Heart left ventricle (tissue), 16 donors: ENCODE results near the gene EDC4. TPM values are rescaled to one million over a fixed set of nuclear protein-coding genes. Genes with fewer than 3 reads are reported as not detected.

ENCODE experiments used
- ATAC-seq, 4 donors: fragments of 200-7000 bp; cut with Tn5 transposase; one replicate each; pipeline ENCODE4 v1.9.1; 2020 to 2022; ENCODE audit warnings: moderate library complexity in 4 of 4, mild to moderate bottlenecking in 3 of 4, moderate number of reproducible peaks in 1 of 4
- DNase-seq, 5 donors: peaks; one replicate each; pipeline ENCODE4 v3.0.0-alpha.2; 2020
- H3K27ac ChIP-seq, 12 donors: fragments of 200-600 bp; sonication (generic) in 4 of 12; one replicate each; pipeline versions ENCODE4 v1.5.0 to v1.8.0; 2016 to 2022; ENCODE audit warnings: mild to moderate bottlenecking in 2 of 12
- H3K27me3 ChIP-seq, 9 donors: fragments of 200-600 bp; sonication (generic) in 2 of 9; one replicate each; pipeline versions ENCODE4 v1.5.1 to v1.8.0; 2016 to 2022; ENCODE audit warnings: mild to moderate bottlenecking in 3 of 9
- H3K36me3 ChIP-seq, 9 donors: fragments of 200-600 bp; sonication (generic) in 2 of 9; one replicate each; pipeline versions ENCODE4 v1.5.0 to v1.8.0; 2018 to 2022; ENCODE audit warnings: mild to moderate bottlenecking in 2 of 9
- H3K4me1 ChIP-seq, 12 donors: fragments of 200-600 bp; sonication (generic) in 4 of 12; one replicate each; pipeline versions ENCODE4 v1.5.0 to v1.8.0; 2016 to 2022; ENCODE audit warnings: mild to moderate bottlenecking in 3 of 12
- H3K4me3 ChIP-seq, 12 donors: fragments of 200-600 bp; sonication (generic) in 4 of 12; one replicate each; pipeline versions ENCODE4 v1.5.0 to v1.8.0; 2017 to 2022; ENCODE audit warnings: mild to moderate bottlenecking in 9 of 12, moderate library complexity in 4 of 12
- H3K9me3 ChIP-seq, 12 donors: fragments of 200-600 bp; sonication (generic) in 4 of 12; one replicate each; pipeline versions ENCODE4 v1.5.0 to v1.8.0; 2016 to 2022; ENCODE audit warnings: mild to moderate bottlenecking in 1 of 12
- CTCF ChIP-seq, 12 donors: fragments of 200-600 bp; sonication (generic) in 4 of 12; IDR thresholded peaks; one replicate each; pipeline versions ENCODE4 v1.5.0 to v1.8.0; 2018 to 2022; ENCODE audit warnings: antibody characterized with exemption in 12 of 12, mild to moderate bottlenecking in 5 of 12
- POLR2A ChIP-seq, 2 donors: fragments of 450-650 bp; IDR thresholded peaks; one replicate each; pipeline ENCODE4 v1.6.1; 2017; ENCODE audit warnings: antibody characterized with exemption in 2 of 2, mild to moderate bottlenecking in 2 of 2, moderate library complexity in 2 of 2
- WGBS, 4 donors: extraction: QIAGEN DNeasy Blood & Tissue Kit in 2 of 4; methylation state at CpG; one replicate each; pipeline versions ENCODE4 v1.1.5 to v1.1.7; 2013 to 2018; 5-methylcytosine and 5-hydroxymethylcytosine counted together
- intact Hi-C, 10 donors: fragments of 100-400 bp; cut with DNase I; formaldehyde crosslinking; loops; one replicate each; pipeline versions ENCODE4 v1.11.1 to v1.14.2; 2022
- polyA plus RNA-seq, 2 donors: library from polyadenylated mRNA; stranded (reverse); fragments of 200-250 nt; gene quantifications; one replicate each; pipeline ENCODE4 v1.2.3, GENCODE V29; 2013
- total RNA-seq, 9 donors: library from RNA; depleted of rRNA in 2 of 9; stranded (reverse); fragments of >200 nt in 2 of 9; fragmentation: NEBNext Ultra II Directional in 3 of 9; extraction: Animal tissue kit (Norgen Biotek cat#: 25700) in 3 of 9; gene quantifications; one replicate each; pipeline versions ENCODE4 v1.1.0 to v1.2.4, GENCODE V29; 2016 to 2023
- donor health status: ischemic (EF 13 %, LVEDD 7.1; RV severe dilation, severe dysfunction).
- donor health status: healthy with polysubstance abuse.
- donor health status: DM: no; HTN: yes; CAD: no.
- donor health status: DM: no; HTN: no; CAD: no.
- donor health status: ischemic (EF 25% LVEDD 6.9; RV normal size, moderate dysfunction).
- donor health status: ischemic (EF 25% LVEDD 5.7; RV mildly dilated, moderate dysfunction).
- donor health status: healthy.
- donor health status: DM: yes; HTN: yes; CAD: no.
- donor health status: ischemic (EF 35%, LVEDD 5.7; RV mildly dilated, moderate dysfunction).
- donor health status: nonischemic (EF 11% LVEDD 7.7; RV severe dilation, severe dysfunction).
- donor health status: DM: yes; HTN: yes; CAD: no.
- donor health status: PGD.
- donor health status: ischemic (EF 29% LVEDD 5.4; RV normal size, mild dysfunction).
- donor health status: nonischemic (EF 23%, LVEDD 6.1; RV moderate dilation, normal function).

EDC4 gene
- total and polyA plus RNA-seq, 11 donors: 26.2 to 42.5 (median 32.0) TPM

GRCh38 chr16:67917852-67918236, 45.0 kb downstream of the EDC4 start:
- no peak overlapping the region for H3K4me3 ChIP-seq
- ATAC-seq: peak in 3 of 4 donors; percentile 19 to 69 (median 40)

GRCh38 chr16:67919622-67920221, 46.9 kb downstream of the EDC4 start:
- Histone ChIP-seq H3K9me3 (no peaks in the 10 kb centered on the region), H3K36me3 (peaks cover 0 to 38% (median 5%) of the 10 kb centered on the region in 9 donors), H3K27ac (peak overlapping the region in 7 of 12 donors; percentile 4 to 39 (median 26)), H3K4me1 (peaks cover 0 to 98% (median 54%) of the 10 kb centered on the region in 12 donors), H3K27me3 (no peaks in the 10 kb centered on the region), H3K4me3 (no peak overlapping the region)
- 55 to 73% (median 62%) methylated on average over 6 of the region's 6 CpGs for WGBS, 4 donors
- no peak for DNase-seq
- peak in 3 of 4 donors; percentile 27 to 35 (median 27) for ATAC-seq
- intact Hi-C loops: loop anchor here in 4 of 10 donors (5.0 to 10.0 kb wide), 2 partner anchors 102 to 245 kb away; no protein-coding TSS in a partner anchor
- TF ChIP-seq CTCF (IDR thresholded peaks at IDR 0.05) (peak in 7 of 12 donors; percentile 10 to 52 (median 20)), POLR2A (IDR thresholded peaks at IDR 0.05) (no peak)

More at GRCh38 chr16:67917852-67918236, 45.0 kb downstream of the EDC4 start:
- Histone ChIP-seq H3K9me3 (no peaks in the 10 kb centered on the region), H3K4me1 (peaks cover 0 to 83% (median 51%) of the 10 kb centered on the region in 12 donors), H3K27ac (peak overlapping the region in 11 of 12 donors; percentile 31 to 76 (median 64)), H3K27me3 (no peaks in the 10 kb centered on the region), H3K36me3 (peaks cover 0 to 32% (median 6%) of the 10 kb centered on the region in 9 donors)
- TF ChIP-seq POLR2A (IDR thresholded peaks at IDR 0.05) (no peak), CTCF (IDR thresholded peaks at IDR 0.05) (no peak)
- intact Hi-C loops: loop anchor here in 1 of 10 donors (5.0 kb wide), 1 partner anchor 101 kb away; no protein-coding TSS in a partner anchor
- no peak for DNase-seq
- WGBS, 4 donors: 51 to 76% (median 59%) methylated on average over 4 of the region's 4 CpGs

GRCh38 chr16:67922221-67922620, 49.4 kb downstream of the EDC4 start:
- peaks cover 0 to 19% (median 6%) of the 10 kb centered on the region in 9 donors for H3K36me3 ChIP-seq
- TF ChIP-seq POLR2A (IDR thresholded peaks at IDR 0.05): no peak
- WGBS, 4 donors: 64 to 75% (median 69%) methylated on average over 5 of the region's 5 CpGs
- intact Hi-C loops: loop anchor here in 4 of 10 donors (10.0 kb wide), 1 partner anchor 247 kb away; no protein-coding TSS in a partner anchor
- H3K4me3 ChIP-seq: no peak overlapping the region
- DNase-seq: no peak
- no peaks in the 10 kb centered on the region for H3K27me3 ChIP-seq
- no peak for ATAC-seq
- peaks cover 3 to 94% (median 56%) of the 10 kb centered on the region in 12 donors for H3K4me1 ChIP-seq
- peak overlapping the region in 4 of 12 donors; percentile 10 to 27 (median 18) for H3K27ac ChIP-seq
- H3K9me3 ChIP-seq: no peaks in the 10 kb centered on the region

- no peak for DNase-seq
- H3K27me3 ChIP-seq: no peaks in the 10 kb centered on the region
- H3K4me1 ChIP-seq: peaks cover 3 to 89% (median 51%) of the 10 kb centered on the region in 12 donors
- intact Hi-C loops: loop anchor here in 4 of 10 donors (10.0 kb wide), 1 partner anchor 248 kb away; no protein-coding TSS in a partner anchor
- no peak overlapping the region for H3K4me3 ChIP-seq
- no peak for ATAC-seq
- peak overlapping the region in 2 of 12 donors; percentile 15 to 27 for H3K27ac ChIP-seq
- 75 to 85% (median 82%) methylated on average over 7 to 8 of the region's 8 CpGs for WGBS, 4 donors
- no peaks in the 10 kb centered on the region for H3K9me3 ChIP-seq
- H3K36me3 ChIP-seq: peaks cover 0 to 23% (median 12%) of the 10 kb centered on the region in 9 donors
- TF ChIP-seq POLR2A (IDR thresholded peaks at IDR 0.05): no peak
- TF ChIP-seq CTCF (IDR thresholded peaks at IDR 0.05): no peak
Measured at GRCh38 chr16:67922740-67923139, 49.9 kb downstream of the EDC4 start.
